GM19193 (cell line): ENCODE results near the gene SUPT7L.

Experiments used
- POLR2A ChIP-seq: IDR thresholded peaks from 4 replicates; pipeline ENCODE4 v1.6.1; 2011; ENCODE audit not compliant: insufficient read depth, insufficient read length; ENCODE audit errors: extremely low read depth

SUPT7L gene

DNA sequence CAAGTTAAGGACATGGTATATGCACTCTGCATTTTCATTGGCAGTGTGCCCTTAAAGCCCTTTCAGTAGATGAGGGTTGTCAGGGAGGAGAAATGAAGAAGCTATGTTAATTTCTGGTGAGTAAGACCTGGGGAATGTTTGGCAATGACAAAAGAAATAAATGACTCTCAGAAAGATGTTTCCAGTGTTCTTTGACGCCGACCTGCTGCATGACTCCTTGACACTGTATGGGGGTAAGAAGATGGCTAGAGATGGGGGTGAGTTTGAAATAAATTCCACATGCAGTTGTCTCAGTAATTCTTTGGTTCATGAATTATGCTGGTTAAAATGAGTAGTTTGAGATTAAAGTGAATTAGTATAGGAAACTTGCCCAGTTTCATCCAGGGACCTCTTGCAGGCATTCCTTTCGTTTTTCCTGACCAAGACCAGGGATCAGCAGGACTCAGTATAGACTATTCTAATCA, 40.5 kb downstream of the SUPT7L start:
- no peak for TF ChIP-seq POLR2A

DNA sequence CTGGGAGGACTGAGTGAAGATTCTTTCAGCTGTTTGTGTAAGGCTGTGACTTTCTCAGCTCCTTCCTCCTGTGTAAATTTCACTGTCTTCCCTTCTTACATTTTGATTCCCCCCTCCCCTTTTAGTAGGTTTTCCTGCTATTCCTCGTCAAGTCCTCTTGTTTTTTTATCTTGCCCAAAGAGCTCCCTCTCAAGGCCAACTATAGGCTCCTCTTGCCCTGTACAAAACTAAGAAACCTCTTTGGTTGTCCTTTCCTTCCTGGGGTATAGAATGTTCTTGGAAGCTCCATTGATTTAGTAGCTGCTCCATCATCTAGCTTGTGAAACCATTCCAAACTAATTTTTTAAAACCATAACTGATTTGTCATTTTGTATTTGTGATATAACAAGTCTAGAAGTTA, 41.9 kb downstream of the SUPT7L start:
- TF ChIP-seq POLR2A = no peak

DNA sequence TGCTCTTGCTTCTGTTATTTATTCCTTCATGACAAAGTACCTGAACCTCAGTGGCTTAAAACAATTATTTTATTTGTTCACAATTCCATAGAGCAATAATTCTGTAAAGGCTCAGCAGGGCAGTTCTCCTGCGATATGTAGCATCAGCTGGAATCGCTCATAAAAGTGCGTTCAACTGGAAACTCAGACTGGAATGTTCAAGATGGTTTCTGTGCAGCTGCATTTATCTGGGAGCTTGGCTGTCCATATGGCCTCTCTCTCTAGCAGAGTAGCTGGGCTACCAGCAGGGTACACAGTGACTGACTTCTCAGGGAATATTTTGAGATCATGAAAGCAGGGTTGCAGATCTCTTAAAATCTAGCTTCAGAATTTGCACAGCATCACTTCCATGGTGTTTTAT, 48.1 kb downstream of the SUPT7L start:
- TF ChIP-seq POLR2A = no peak

DNA sequence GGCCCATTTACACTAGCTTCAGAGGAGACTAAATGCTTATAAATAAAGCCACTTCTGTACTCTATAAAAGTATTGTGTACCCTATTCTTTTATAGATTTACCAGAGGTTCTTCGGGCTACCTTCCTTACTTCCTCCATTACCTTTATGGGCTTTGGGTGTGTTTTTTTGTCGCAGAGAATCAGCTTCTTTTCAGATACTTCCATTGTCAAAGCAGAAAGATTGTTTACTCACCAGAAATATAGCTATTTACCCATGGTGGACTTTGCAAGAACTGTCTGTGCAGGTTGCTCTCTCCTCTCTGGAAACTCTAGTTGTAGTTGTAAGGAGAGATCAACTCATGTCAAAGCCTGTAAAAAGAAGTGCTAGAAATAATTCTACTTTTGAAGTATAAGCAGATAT, 49.4 kb downstream of the SUPT7L start:
- no peak for TF ChIP-seq POLR2A

DNA sequence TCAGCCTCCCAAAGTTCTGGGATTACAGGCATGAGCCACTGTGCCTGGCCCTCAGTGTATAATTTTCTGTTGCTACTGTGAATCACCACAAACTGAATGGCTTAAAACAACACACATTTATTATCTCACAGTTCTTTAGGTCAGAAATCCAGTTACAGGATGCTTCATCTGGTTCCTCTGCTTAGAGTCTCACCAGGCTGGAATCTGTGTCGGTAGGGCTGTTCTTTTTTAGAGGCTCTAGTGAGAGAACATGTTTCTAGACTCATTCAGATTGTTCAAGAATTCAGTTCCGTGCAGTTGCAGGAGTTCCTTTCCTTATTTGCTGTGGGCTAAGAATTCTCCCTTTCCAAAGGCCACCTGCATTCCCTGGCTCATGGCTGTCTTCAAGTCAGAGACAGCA, 56.8 kb downstream of the SUPT7L start:
- no peak for TF ChIP-seq POLR2A
